ENCODE measurements around the gene ICAM4. TPM values are rescaled to one million over a fixed set of nuclear protein-coding genes. Genes with fewer than 3 reads are reported as not detected.

Gene ICAM4
- total and polyA plus RNA-seq, 2 of the 13 experiments (the other 11 are each of a cell fraction or from before 2014, with no cell fraction given) = 2.9 to 4.0 TPM

- TF ChIP-seq USF2 (IDR thresholded peaks at IDR 0.05; ENCODE audit: low read depth, low read length) (no peak), USF2 (CRISPR knock-in tag; IDR thresholded peaks at IDR 0.05; ENCODE audit: borderline replicate concordance) (no peak), FOXO1 (CRISPR knock-in tag; IDR thresholded peaks at IDR 0.05) (no peak; the same call in 1 of the 2 replicates), ZNF609 (CRISPR knock-in tag; IDR thresholded peaks at IDR 0.05; ENCODE audit: borderline replicate concordance) (peak; percentile 95), DPF2 (CRISPR knock-in tag; IDR thresholded peaks at IDR 0.05; ENCODE audit: borderline replicate concordance, low read depth) (no peak), SRF (IDR thresholded peaks at IDR 0.05; ENCODE audit: low read depth, low read length) (no peak), IKZF1 (IDR thresholded peaks at IDR 0.05) (no peak), ZNF710 (CRISPR knock-in tag; IDR thresholded peaks at IDR 0.05; ENCODE audit: borderline replicate concordance) (peak; percentile 90), ZNF639 (CRISPR knock-in tag; conservative IDR thresholded peaks at IDR 0.05) (no peak), JDP2 (CRISPR knock-in tag; IDR thresholded peaks at IDR 0.05; ENCODE audit: borderline replicate concordance) (no peak), ZNF136 (CRISPR knock-in tag; IDR thresholded peaks at IDR 0.05; ENCODE audit: low read depth) (no peak), SNRNP70 (IDR thresholded peaks at IDR 0.05; ENCODE audit: low read depth, low read length) (no peak), KLF16 (CRISPR knock-in tag; IDR thresholded peaks at IDR 0.05) (0 out of 4 replicates have a peak, but pooled peaks of 1 of the 2 experiments have one; percentile 20), ZNF281 (CRISPR knock-in tag; IDR thresholded peaks at IDR 0.05; ENCODE audit: borderline replicate concordance) (peak; percentile 26; the same call in 1 of the 2 replicates)
Observed at GRCh38 chr19:10238172-10238783, 48.5 kb upstream of the ICAM4 start (continued).
